GM23248 (cell line): ENCODE data around the gene EML1. TPM values are rescaled to one million over a fixed set of nuclear protein-coding genes. Genes with fewer than 3 reads are reported as not detected.

Source experiments
- DNase-seq: peaks from one replicate; pipeline ENCODE4 v3.0.0-alpha.2; 2015
- H2AFZ ChIP-seq: fragments of 200-600 bp; sonication (generic); 2 replicates; pipeline ENCODE4 v1.6.1; 2016; ENCODE audit warnings: antibody characterized with exemption
- H3F3A ChIP-seq: fragments of 200-600 bp; sonication (generic); 2 replicates; pipeline ENCODE4 v1.6.1; 2016; ENCODE audit warnings: mild to moderate bottlenecking, antibody characterized with exemption, mixed run types; ENCODE audit not compliant: insufficient read depth
- H3K27ac ChIP-seq: fragments of 200-600 bp; sonication (generic); 2 replicates; pipeline ENCODE4 v1.5.1; 2016; ENCODE audit warnings: mild to moderate bottlenecking
- H3K27me3 ChIP-seq: fragments of 200-600 bp; sonication (generic); replicated peaks from 2 replicates; pipeline ENCODE4 v1.6.1; 2016; ENCODE audit warnings: mild to moderate bottlenecking; ENCODE audit not compliant: insufficient read depth
- H3K36me3 ChIP-seq: fragments of 200-600 bp; sonication (generic); 2 replicates; pipeline ENCODE4 v1.6.1; 2016; ENCODE audit warnings: low read depth, mild to moderate bottlenecking
- H3K4me1 ChIP-seq: fragments of 200-600 bp; sonication (generic); 2 replicates; pipeline ENCODE4 v1.6.1; 2016; ENCODE audit warnings: mild to moderate bottlenecking; ENCODE audit not compliant: insufficient read depth
- H3K4me2 ChIP-seq: fragments of 200-600 bp; sonication (generic); one replicate; pipeline ENCODE4 v1.6.1; 2016; ENCODE audit warnings: mild to moderate bottlenecking; ENCODE audit not compliant: unreplicated experiment
- H3K4me3 ChIP-seq: fragments of 200-600 bp; sonication (generic); 2 replicates; pipeline ENCODE4 v1.5.1; 2016; ENCODE audit warnings: mild to moderate bottlenecking
- H3K79me2 ChIP-seq: fragments of 200-600 bp; sonication (generic); 2 replicates; pipeline ENCODE4 v1.6.1; 2016; ENCODE audit warnings: mild to moderate bottlenecking; ENCODE audit not compliant: insufficient read depth
- H3K9ac ChIP-seq: fragments of 200-600 bp; sonication (generic); 2 replicates; pipeline ENCODE4 v1.6.1; 2016; ENCODE audit warnings: mild to moderate bottlenecking
- H3K9me2 ChIP-seq: fragments of 200-600 bp; sonication (generic); 2 replicates; pipeline ENCODE4 v1.6.1; 2016; ENCODE audit warnings: mixed run types, mild to moderate bottlenecking, moderate library complexity; ENCODE audit not compliant: insufficient read depth
- H3K9me3 ChIP-seq: fragments of 200-600 bp; sonication (generic); one replicate; pipeline ENCODE4 v1.6.1; 2017; ENCODE audit warnings: low read depth
- H4K20me1 ChIP-seq: fragments of 200-600 bp; sonication (generic); 2 replicates; pipeline ENCODE4 v1.6.0; 2016; ENCODE audit not compliant: insufficient read depth
- EZH2 ChIP-seq: fragments of 200-600 bp; sonication (generic); IDR thresholded peaks from 2 replicates; pipeline ENCODE4 v1.6.1; 2018; ENCODE audit warnings: antibody characterized with exemption, mild to moderate bottlenecking; ENCODE audit not compliant: insufficient read depth, poor library complexity, severe bottlenecking
- EZH2phosphoT487 ChIP-seq: fragments of 200-600 bp; sonication (generic); IDR thresholded peaks from 2 replicates; pipeline ENCODE4 v1.6.1; 2018; ENCODE audit warnings: antibody characterized with exemption, moderate library complexity, mild to moderate bottlenecking, low read depth; ENCODE audit not compliant: insufficient read depth
- WGBS, 2 experiments: methylation state at CpG; one replicate each; pipeline ENCODE4 v1.1.6; 2015 to 2017; ENCODE audit warnings: low lambda C conversion rate in 2 of 2, low coverage in 1 of 2; ENCODE audit errors: missing lambda C conversion rate in 2 of 2; 5-methylcytosine and 5-hydroxymethylcytosine counted together
- in situ Hi-C: fragments of 300-500 bp; cut with MboI; formaldehyde crosslinking; loops from 2 replicates; pipeline ENCODE4 v1.15.0; 2020
- polyA plus RNA-seq: library from polyadenylated mRNA; unstranded; fragments of >200 nt; fragmentation: Nextera tagmentation; extraction: Ambion mirVana; gene quantifications from 2 replicates; pipeline ENCODE4 v1.2.1, GENCODE V29; 2016
- total RNA-seq: library from RNA; depleted of rRNA; stranded (reverse); fragments of >200 nt; shearing (Covaris generic); gene quantifications from 2 replicates; pipeline ENCODE4 v1.2.3, GENCODE V29; 2014

Gene EML1
- total and polyA plus RNA-seq, 2 experiments from 2014 or later = 14.8 to 17.9 TPM

DNA sequence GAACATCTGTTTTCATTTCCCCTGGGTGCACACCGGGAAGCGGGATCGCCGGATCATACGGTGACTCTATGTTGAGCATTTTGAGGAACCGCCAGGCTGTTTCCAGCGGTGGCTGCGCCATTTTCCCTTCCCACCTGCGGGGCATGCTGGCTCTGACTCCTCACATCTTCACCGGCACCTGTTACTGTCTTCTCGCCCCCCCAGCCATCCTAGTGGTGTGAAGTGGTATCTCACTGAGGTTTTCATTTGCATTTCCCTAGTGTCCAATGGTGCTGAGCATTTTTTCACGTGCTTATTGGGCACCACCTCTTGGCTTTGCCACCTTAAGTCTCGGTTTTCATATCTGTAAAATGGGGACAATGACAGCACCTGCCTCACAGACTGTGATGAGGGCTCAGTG lies 44.1 kb upstream of the EML1 start:
- TF ChIP-seq EZH2 = no peak
- TF ChIP-seq EZH2phosphoT487 = no peak
- Histone ChIP-seq H3K79me2 (no peaks in the 10 kb centered on the region), H2AFZ (no peak overlapping the region), H3K4me2 (no peak overlapping the region), H3K9me3 (no peaks in the 10 kb centered on the region), H3F3A (peaks cover 15% of the 10 kb centered on the region; the same call in 1 of the 2 replicates), H3K27me3 (no peaks in the 10 kb centered on the region), H3K27ac (no peak overlapping the region), H3K36me3 (no peaks in the 10 kb centered on the region), H4K20me1 (no peaks in the 10 kb centered on the region), H3K4me1 (peaks cover 20% of the 10 kb centered on the region), H3K9ac (no peak overlapping the region), H3K4me3 (no peak overlapping the region), H3K9me2 (no peaks in the 10 kb centered on the region)
- DNase-seq = peak; percentile 32
- 82 to 83% methylated on average over 13 of the region's 13 CpGs for WGBS, 2 experiments
- in situ Hi-C loops = no loop called here

- peak; percentile 25 for DNase-seq
- no peaks in the 10 kb centered on the region for H3K79me2 ChIP-seq
- peaks cover 10% of the 10 kb centered on the region; the same call in 1 of the 2 replicates for H3F3A ChIP-seq
- no peaks in the 10 kb centered on the region for H3K36me3 ChIP-seq
- no peak overlapping the region for H3K4me2 ChIP-seq
- H2AFZ ChIP-seq = no peak overlapping the region
- no peak overlapping the region for H3K4me3 ChIP-seq
- WGBS, 2 experiments = 58 to 63% methylated on average over 23 of the region's 23 CpGs
- H4K20me1 ChIP-seq = no peaks in the 10 kb centered on the region
- no peak overlapping the region for H3K9ac ChIP-seq
- in situ Hi-C loops = no loop called here
- H3K27me3 ChIP-seq = no peaks in the 10 kb centered on the region
- TF ChIP-seq EZH2 (no peak), EZH2phosphoT487 (no peak)
- H3K9me2 ChIP-seq = no peaks in the 10 kb centered on the region
- peaks cover 29% of the 10 kb centered on the region for H3K4me1 ChIP-seq
- no peaks in the 10 kb centered on the region for H3K9me3 ChIP-seq
- H3K27ac ChIP-seq = no peak overlapping the region
Observed at GRCh38 chr14:99749763-99750715, 43.2 kb upstream of the EML1 start.

GRCh38 chr14:99750746-99751450 lies 42.3 kb upstream of the EML1 start:
- TF ChIP-seq EZH2phosphoT487 (no peak), EZH2 (no peak)
- H3K36me3 ChIP-seq = no peaks in the 10 kb centered on the region
- WGBS, 2 experiments = 91 to 93% methylated on average over 11 of the region's 11 CpGs
- no peaks in the 10 kb centered on the region for H3K9me2 ChIP-seq
- in situ Hi-C loops = no loop called here
- no peak overlapping the region for H2AFZ ChIP-seq
- no peak overlapping the region for H3K9ac ChIP-seq
- DNase-seq = no peak
- H3F3A ChIP-seq = peaks cover 7% of the 10 kb centered on the region; the same call in 1 of the 2 replicates
- no peak overlapping the region for H3K27ac ChIP-seq
- no peaks in the 10 kb centered on the region for H3K79me2 ChIP-seq
- H3K4me2 ChIP-seq = no peak overlapping the region
- H4K20me1 ChIP-seq = no peaks in the 10 kb centered on the region
- peaks cover 33% of the 10 kb centered on the region for H3K4me1 ChIP-seq
- no peak overlapping the region for H3K4me3 ChIP-seq
- H3K9me3 ChIP-seq = no peaks in the 10 kb centered on the region
- no peaks in the 10 kb centered on the region for H3K27me3 ChIP-seq
